ENCODE measurements around the gene BDH1. TPM values are rescaled to one million over a fixed set of nuclear protein-coding genes. Genes with fewer than 3 reads are reported as not detected.
A peak's percentile ranks its signal among the peaks of the same experiment; 100 is the strongest.

The BDH1 gene
- total RNA-seq, 1 donor: 5.2 TPM

GRCh38 chr3:197501879-197502620, 53.7 kb downstream of the BDH1 start:
- TF ChIP-seq CTCF (IDR thresholded peaks at IDR 0.05; ENCODE audit: insufficient read depth, low read depth, low read length): peak; percentile 65
- no peak overlapping the region for H3K4me3 ChIP-seq (ENCODE audit: low read depth, low read length)
- peak; percentile 61 for DNase-seq (ENCODE audit: low read depth)

GRCh38 chr3:197501496-197501878, 54.3 kb downstream of the BDH1 start:
- DNase-seq (ENCODE audit: low read depth): peak; percentile 46
- no peak overlapping the region for H3K4me3 ChIP-seq (ENCODE audit: low read depth, low read length)
- TF ChIP-seq CTCF (IDR thresholded peaks at IDR 0.05; ENCODE audit: insufficient read depth, low read depth, low read length): no peak

GRCh38 chr3:197500812-197501211, 55.0 kb downstream of the BDH1 start:
- no peak overlapping the region for H3K4me3 ChIP-seq (ENCODE audit: low read depth, low read length)
- DNase-seq (ENCODE audit: low read depth): no peak
- TF ChIP-seq CTCF (IDR thresholded peaks at IDR 0.05; ENCODE audit: insufficient read depth, low read depth, low read length): no peak

GRCh38 chr3:197499427-197499826, 56.3 kb downstream of the BDH1 start:
- DNase-seq (ENCODE audit: low read depth): peak; percentile 46
- H3K4me3 ChIP-seq (ENCODE audit: low read depth, low read length): no peak overlapping the region
- TF ChIP-seq CTCF (IDR thresholded peaks at IDR 0.05; ENCODE audit: insufficient read depth, low read depth, low read length): no peak

- no peak for DNase-seq (ENCODE audit: low read depth)
Observed at GRCh38 chr3:197498499-197499241, 57.1 kb downstream of the BDH1 start.

GRCh38 chr3:197496746-197497125, 59.0 kb downstream of the BDH1 start:
- no peak for DNase-seq (ENCODE audit: low read depth)
- no peak overlapping the region for H3K4me3 ChIP-seq (ENCODE audit: low read depth, low read length)
- no peak for TF ChIP-seq CTCF (IDR thresholded peaks at IDR 0.05; ENCODE audit: insufficient read depth, low read depth, low read length)

More at GRCh38 chr3:197498499-197499241, 57.1 kb downstream of the BDH1 start:
- H3K4me3 ChIP-seq (ENCODE audit: low read depth, low read length): no peak overlapping the region
- no peak for TF ChIP-seq CTCF (IDR thresholded peaks at IDR 0.05; ENCODE audit: insufficient read depth, low read depth, low read length)
